Stimulated activated CD4-positive, alpha-beta T cell treated with anti-CD3 and anti-CD28 coated beads, Interleukin-1b, Interleukin-23, amount 100 ng/mL, for 4 hours (primary cell): ENCODE measurements around the gene BRD3.

Experiments used
- DNase-seq, 2 donors: peaks; one replicate each; pipeline ENCODE4 v3.0.0-alpha.2; 2020; ENCODE audit warnings: low read depth in 2 of 2

Gene BRD3

DNA sequence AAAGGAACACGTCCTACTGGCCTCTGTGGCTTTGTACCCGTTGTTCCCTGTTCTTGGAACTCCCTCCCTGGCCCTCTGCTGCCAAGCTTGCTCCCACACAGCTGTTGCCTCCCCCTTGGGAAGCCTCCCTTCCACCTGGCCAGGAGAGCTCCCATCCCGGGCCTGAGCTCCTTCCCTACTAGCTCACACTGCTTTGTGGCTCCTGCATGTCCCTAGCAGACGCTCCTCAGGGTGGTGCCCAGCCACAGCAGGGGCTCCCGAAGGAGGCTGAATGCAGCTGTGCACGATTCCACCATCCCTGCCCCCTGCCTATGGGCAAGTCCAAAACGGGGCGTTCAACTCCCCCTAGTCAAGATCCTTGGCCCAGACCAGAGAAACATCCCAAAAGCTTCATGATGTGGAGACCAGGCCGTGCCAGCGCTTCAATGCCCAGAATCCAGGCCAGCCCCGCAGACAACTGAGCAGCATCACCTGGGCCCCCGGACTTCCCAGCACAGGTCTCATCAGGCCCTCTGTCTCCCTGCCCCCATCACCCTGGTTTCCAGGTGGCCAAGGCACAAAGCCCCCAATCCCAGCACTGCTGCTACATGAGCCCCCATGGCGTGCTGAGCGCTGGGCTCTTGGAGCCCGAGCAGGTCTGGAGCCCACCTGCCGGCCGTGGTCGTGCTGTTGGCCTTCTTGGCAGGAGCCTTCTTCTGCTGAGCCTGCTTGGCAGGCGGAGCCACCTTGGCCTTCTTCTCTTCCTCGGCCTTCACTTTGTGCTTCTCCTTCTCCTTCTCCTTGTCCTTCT lies 28.2 kb downstream of the BRD3 start:
- DNase-seq = no peak

DNA sequence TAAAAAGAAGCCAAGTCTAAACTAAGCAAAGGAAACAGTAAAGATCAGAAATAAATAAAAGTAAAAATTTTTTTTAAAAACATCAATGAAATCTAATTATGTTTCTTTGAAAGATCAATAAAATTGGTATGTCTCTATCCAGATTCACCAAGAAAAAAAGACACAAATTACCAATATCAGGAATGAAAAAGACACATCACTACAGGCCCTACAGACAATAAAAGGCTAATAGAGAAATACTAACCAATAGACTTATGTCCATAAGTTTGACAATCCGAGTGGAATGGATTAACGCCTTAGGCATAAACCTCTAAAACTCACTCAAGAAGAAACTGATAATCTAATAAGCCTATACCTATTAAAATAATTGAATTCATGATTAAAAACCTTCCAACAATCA lies 30.2 kb downstream of the BRD3 start:
- DNase-seq = no peak

DNA sequence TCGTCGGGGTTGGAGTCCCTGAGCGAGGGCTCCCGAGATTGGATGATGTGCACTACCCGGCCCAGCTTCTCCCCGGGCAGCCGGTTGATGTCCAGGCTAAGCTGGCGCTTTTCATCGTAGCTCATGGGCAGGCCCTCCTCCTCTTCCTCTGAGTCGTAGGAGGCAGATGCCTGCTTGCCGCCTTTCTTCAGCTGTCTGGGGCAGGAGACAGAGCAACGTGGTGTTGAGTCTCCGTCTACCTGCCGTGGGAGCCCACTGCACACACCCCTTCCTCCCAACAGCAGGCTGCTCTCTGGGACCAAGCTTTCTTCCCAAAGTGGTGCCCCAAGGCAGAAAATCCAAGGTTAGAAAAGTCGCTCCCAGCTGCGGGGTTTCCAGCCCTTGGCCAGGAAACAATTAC lies 31.7 kb downstream of the BRD3 start:
- DNase-seq = no peak

DNA sequence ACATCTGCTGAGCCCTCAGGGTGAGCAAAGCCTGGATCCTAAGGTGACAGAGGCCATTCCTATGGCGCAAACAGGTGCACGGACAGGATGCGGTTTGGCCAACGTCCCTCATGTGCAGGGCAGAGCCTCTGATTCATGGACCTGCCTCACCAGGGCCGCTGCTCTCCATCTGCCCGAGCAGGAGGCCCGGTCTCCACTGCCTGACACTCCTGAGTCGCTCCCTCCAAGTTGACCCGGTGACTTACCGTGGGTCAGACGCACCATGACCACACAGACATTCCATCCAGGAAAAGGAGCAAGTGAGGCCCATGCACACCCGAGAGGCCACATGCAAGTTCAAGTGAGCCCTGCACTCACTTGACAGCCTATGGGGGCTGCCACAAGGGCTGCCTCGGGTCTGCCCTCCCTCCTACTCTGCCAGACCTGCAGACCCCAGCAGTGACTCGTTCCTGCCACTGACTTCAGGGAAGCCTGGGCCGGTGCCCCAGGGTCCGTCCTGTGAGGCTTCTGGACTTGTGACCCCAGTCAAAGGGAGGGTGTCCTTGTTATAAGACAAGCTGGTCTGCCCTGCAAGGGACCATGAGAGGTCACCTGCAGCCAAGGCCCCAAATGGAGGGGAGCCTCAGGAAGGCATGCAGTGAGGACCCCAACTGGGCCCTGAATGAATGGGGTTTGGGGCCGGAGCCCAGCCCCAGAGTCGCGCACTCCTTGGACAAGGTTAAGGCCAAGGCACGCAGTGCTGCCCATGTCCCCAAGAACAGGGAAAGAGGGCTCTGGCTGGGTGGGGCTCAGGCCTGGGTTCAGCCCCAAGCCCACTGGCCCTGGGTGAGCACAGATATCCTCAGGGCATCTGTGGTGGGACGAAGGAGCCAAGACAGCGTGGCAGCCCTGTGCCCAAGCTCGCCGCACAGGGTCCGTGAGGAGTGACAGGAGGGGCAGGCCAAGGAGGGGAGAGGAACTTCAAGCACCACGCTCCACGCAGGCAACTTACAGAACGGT lies 32.5 kb downstream of the BRD3 start:
- DNase-seq = no peak

DNA sequence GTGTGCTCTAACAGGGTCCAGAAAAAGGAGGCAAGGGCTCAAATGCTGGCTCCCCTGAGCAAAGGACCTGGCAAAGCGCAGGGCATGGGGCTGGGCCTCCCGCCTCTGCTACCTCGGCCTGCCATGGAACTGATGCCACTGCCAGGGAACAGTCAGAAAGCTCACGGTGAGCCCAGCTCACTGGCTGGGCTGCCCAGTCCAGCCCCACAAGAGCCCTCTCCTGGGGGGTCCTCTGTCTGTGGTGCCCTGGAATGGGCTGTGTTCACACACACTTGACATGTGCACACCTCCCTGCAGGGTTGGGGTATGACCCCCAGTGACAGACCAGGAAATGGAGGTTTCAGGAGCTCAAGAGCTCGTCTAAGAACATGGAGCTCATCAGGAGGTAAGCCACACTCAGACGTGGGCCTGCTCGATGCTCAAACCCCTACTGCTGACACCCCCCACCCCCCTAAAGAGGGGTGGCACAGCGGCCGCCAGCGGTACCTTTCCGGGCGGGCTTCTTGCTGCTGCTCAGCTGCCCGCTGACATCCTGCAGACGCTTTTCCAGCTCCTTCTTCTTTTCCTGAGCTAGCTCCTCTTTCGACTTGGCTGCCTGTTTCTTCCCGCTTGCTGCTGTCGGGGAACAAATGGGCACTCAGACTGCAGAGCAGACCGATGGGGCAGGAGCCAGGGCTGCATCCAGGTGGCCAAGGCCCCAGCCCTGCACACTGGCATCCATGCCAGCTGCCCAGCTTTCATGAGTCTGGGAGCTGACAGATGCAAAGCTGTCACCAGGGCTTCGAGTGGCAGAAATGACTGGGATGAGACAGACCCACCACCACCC lies 33.4 kb downstream of the BRD3 start:
- DNase-seq = no peak

DNA sequence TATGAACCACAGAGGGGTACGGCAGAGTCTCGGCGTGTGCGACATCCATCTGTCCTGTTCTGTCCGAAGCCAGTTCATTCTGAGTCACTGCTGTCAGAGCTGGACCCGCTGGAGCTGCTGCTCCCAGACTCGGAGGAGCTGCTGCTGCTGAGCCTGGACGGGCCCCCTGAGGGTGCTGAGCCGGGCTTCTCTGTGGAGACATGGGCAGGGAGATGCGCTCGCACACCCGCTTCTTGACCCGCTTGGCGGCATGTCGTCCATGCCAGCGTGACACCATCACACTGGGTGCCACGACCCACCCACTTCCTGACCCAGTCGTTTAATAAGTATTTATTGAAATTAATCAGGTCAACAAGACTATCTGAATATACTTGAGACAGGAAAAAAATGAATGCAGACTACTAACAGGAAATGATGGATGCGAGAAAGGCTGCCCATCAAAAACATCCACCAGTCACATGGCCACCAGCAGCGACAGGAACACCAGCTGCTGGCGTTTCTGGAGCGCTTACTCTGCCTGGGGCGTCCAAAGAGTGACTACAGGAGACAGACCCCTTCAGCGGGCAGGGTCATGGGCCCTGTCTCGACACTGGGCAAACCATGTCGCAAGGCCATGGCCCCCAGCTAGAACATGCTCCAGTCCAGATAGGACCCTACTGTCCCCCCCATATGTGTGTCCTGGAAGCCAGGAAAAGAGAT lies 34.2 kb downstream of the BRD3 start:
- no peak for DNase-seq

DNA sequence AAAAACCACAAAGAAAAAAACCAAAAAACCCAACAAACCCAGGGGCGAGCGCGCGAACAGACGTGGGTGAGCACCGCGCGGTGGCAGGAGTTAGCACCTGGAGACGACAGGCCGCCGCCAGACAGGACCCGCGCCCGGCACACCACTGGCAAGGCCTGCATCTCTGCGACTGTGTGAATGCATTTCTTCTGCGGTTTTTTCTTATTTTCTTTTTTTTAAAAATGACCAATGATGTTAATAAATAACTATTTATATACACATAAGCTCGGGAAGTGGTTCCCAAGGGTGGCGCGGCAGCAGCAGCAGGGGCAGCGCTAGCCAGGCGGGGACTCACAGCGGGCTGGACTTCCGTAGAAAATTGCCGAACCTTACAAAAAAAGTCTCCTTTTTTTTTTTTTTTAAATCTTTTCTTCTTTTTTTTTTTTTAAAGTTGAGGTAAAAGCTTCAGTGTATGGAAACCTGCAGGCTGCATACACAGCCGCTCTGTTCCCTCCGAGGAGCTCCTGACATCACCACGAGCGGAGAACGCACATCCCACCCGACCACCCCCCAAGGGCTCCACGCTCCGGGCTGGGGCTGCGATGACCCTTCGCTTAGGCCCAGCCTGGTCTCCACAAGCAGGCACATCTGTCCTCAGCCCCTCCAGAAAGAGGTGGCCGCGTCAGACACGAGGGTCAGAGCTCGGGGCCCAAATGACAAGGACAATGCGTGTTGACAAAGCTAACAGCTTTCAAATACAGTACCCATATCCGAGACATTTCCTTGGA lies 35.2 kb downstream of the BRD3 start:
- no peak for DNase-seq

DNA sequence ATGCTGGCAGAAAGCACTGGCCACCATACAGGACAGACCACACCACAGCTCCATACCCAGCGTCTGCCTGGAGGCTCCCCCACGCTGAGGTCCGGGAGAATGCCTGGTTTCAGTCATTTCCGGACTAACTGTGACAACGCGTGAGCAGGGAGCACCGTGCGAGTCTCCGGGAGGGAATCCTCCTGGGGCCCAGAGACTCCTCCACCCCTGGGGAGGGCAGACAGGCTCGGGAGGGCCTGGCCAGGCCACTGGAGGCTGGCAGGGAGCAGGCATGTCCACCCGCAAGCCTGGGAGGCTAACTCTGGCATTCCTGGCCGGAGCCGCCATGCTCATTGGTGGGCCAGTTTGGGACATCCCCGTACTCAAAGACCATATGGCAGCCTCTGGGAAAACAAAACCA lies 36.0 kb downstream of the BRD3 start:
- no peak for DNase-seq

DNA sequence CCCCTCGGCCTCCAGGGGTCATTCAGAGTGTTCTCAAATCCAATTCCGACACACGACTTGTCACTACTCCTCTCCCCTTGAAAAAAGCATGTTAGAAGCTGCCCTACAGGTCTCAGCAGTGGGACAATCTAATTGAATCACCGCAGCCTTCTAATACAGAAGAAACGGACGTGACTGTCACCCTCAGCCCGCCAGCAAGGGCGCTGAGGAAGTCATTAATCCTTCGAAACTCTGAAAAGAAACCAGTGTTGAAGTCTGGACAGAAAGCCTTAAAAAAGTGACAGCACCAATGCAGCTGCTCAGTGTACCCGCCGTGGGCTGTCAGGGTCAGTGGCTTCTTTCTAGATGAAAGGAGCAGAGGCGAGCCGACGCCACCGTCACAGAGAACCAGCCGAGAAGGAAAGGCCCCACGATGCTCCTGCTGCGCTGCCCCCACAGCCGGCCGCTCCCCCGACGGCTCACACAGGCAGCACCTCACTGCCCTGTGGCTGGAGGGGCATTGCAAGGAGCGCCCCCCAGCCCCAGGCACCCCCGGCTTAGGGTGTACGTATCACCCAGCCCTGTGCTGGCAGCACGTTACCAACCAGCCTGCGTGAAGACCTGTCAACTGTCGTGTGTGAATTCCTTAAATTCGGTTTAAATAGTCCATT lies 36.9 kb downstream of the BRD3 start:
- no peak for DNase-seq

DNA sequence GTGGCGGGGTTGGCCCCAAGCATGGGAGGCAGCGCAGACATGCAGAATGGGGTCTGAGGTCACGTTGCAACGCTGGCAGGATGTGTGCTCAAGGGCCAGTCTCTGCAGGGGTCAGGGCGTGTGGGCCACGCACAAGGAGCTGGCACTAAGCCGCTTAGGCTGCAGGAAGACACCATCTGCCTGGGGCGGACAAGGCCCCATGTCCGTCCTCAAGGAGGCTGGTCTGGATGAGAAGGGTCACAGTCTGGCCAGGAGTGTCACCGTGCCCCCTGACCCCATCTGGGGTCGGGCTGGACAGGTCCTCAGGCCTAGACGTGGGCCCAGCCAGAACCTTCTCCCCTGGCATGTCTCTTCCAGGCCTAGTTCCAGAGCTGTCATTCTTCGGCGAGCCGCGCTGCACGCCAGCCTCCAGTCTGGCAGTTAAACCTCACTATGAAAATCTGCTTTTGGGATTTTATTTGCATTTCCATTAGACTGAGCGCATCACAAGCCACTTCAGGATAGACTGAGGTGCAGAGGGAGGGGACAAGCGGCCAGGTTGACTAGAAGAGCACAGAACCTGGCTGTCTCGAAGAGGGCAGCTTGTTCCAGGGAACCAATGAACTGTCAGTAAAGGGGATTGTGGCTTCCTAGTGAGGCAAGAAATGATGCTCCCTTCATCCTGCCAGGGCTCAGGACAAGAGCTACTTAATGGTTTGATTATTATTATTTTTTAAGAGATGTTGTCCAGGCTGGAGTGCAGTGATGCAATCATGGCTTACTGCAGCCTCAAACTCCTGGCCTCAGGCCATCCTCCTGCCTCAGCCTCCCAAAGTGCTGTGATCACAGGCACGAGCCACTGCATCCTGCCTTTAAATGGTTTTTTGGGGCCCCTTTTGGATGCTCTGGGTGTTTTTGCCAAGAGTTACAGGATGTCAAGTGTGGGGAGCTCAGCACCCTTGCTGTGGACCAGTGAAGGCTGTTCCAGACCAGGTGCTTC lies 38.3 kb downstream of the BRD3 start:
- DNase-seq = no peak

DNA sequence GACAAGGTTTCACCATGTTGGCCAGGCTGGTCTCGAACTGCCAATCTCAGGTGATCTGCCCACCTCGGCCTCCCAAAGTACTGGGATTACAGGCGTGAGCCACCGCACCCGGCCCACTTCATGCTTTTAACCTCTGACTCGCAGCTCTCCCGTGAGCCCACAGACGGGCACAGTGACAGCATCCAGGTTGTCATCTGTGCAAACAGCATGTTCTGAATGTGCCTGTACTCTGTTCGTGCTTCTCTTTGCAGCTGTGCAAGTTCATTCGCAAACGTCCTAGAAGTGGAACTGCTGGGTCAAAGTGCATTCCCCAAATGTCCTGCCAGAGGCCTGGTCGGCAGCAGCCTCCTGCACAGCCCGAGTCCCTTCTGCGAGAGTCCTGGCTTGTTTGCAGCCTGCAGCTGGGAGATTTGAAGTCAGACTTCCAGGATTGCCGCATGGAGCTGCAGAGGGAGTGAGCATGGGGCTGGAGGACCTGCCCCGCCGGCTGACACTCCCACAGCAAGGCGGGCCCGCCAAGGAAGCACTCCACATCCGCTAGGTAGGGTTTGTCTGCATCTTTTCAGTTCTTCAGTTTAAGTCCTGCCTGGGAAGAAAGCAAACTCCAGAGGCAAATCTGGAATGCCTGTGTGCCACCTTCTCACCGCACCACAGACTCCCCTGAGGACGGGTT lies 39.1 kb downstream of the BRD3 start:
- no peak for DNase-seq

DNA sequence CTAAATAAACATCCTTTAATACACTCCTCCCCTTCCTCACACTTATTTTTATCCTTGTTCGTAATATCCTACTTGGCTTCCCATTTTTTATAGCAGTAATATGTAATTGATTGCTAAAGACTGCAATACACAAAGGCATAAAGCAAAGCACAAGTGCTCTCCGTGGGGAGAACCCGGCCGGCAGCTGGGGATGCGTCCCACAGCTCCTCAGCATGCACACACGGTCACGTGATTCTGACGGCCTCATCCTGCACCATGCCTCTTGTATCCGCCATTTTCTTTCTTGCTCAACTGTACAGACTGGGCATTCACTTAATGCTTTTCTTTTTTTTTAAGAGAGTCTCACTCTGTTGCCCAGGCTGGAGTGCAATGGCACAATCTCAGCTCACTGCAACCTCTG lies 39.8 kb downstream of the BRD3 start:
- DNase-seq = no peak

DNA sequence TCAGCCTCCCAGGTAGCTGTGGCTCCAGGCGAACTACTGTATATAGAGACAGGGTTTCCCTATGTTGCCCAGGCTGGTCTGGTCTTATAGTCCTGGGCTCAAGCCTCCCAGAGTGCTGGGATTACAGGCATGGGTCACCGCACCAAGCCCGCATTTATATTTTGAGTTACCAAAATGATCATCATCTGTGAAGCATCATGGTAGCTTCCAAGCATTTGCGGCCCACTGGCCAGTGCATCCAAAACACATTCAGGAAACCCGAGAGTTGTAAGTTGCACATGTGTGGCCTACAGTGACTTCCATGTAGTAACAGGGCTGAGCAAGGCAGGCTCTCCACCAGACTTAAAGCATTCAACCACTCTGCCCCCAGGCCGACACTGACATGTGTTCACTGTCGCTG lies 40.3 kb downstream of the BRD3 start:
- no peak for DNase-seq

DNA sequence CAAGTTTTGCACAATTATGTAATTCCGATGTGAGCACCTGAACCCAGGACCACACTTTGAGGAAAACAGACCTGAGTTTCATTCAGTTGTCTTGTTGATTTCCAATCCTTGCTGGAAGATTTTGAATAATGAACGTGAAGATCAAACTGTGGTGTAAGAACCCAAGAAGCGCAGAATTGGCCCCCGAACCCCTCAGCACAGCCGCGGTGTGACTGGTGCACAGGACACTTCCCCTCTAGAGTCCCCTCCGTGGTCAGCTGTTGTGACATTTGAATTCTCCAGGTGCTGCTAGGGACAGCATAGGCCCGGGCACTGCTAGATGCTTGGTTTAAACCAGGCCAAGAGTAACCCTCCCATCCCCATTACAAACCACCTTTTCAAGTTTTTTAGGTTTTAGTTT lies 40.8 kb downstream of the BRD3 start:
- DNase-seq = no peak

DNA sequence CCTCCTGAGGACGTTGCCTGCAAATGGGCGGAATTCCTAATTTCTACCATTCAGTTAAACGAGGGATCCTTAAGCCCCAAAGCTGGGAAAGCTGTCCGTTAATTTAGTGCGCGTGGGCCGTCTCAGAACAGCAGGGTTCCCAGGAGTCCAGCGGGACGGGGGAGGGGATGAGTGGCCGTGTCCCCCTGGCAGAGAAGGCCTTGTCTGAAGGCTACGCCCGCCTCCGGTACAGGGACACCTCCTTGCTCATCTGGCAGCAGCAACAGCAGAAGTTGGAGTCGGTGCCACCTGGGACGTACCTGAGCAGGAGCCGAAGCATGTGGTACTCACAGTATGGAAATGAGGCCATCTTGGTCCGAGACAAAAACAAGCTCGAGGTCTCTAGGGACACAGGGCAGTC lies 41.2 kb downstream of the BRD3 start:
- DNase-seq = no peak

DNA sequence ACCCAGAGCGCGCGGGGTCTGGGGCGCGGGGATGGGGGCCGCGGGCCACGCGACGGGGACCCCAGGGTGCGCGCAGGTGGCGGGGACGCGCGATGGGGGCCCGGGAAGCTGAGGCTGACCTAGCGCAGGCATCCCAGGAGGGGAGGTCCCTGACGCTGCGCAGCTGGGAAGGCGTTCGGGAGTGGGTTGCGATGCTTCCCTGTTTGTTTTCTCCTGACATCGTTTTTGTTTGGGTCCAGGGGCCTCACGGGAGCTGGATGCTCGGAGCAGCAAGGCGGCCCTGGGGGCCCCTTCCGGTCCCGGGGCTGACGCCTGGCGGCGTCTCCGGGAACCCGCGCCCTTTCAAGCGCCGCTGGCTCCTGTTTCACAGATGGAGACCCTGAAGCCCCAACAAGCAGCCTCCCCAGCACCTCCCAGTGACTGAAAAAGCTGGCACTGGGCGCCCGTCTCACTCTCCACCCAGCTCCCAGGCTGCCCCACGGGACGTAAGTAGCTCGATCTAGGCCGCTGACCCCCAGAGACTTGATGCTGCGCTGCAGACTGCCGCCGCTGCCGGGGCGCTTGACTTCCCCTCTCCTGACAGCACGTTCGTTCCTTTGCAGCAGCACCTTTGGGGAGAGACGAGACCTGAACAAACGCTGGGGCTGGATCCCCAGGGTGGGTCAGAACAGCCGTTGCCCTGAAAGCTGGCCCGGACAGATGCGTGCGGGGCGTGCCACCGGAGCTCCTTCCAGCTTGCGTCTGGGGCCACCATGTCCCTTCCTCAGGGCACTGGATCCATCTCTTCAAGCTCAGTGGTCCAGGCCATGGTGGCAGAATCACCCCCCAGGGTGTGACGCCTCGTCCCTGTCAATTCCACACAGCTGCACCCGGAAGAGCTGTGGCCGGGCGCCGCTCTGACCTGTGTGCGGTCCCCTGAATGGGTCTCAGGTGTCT lies 42.0 kb downstream of the BRD3 start:
- DNase-seq = peak; percentile 21 to 29
